SU-DHL-6 (cell line): ENCODE measurements around the gene RBMS3.

Experiments used
- EZH2phosphoT487 ChIP-seq: fragments of 200-600 bp; sonication (generic), shearing (Covaris generic); conservative IDR thresholded peaks from 2 replicates; pipeline ENCODE4 v1.6.1; 2018; ENCODE audit warnings: mild to moderate bottlenecking, antibody characterized with exemption, low read length, moderate library complexity, mixed read lengths
- TF ChIP-seq, protein P1 (sequence below): fragments of 200-600 bp; sonication (generic); IDR thresholded peaks from one replicate; pipeline ENCODE4 v1.5.1; 2017; ENCODE audit warnings: antibody characterized with exemption, mild to moderate bottlenecking, low read length, moderate library complexity; ENCODE audit not compliant: insufficient read depth, poor library complexity, severe bottlenecking

DNA sequence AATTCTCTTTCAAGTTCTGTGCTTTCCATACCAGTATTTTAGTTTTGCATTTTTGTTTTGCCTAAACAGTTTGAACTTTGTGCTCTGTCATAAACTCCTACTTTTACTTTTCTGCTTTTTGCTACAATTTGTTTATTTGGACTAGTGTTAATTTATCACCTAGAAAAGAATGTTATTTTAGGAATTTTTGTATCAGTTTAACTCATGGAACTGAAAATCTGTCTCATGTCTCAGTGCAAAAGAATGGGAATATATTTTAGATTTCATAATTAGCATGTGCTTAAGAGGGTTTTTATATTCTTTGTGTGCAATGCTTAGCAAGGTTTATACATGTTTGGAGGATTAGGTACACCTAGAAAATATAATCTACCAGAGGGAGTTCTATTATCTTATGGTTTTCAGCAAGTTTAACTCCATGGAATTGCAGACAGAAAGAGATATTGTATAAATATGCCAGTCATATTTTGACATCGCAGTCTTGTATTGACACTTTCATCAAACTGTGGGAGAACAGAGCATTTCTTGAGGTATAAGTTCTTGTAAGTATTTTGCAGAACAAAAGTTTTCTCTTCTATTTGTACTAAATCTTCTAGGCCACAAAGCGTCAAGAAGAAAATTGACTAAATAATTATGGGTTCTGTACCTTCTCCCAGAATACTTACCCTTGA lies 409.9 kb downstream of the RBMS3 start:
- TF ChIP-seq, protein P1, sequence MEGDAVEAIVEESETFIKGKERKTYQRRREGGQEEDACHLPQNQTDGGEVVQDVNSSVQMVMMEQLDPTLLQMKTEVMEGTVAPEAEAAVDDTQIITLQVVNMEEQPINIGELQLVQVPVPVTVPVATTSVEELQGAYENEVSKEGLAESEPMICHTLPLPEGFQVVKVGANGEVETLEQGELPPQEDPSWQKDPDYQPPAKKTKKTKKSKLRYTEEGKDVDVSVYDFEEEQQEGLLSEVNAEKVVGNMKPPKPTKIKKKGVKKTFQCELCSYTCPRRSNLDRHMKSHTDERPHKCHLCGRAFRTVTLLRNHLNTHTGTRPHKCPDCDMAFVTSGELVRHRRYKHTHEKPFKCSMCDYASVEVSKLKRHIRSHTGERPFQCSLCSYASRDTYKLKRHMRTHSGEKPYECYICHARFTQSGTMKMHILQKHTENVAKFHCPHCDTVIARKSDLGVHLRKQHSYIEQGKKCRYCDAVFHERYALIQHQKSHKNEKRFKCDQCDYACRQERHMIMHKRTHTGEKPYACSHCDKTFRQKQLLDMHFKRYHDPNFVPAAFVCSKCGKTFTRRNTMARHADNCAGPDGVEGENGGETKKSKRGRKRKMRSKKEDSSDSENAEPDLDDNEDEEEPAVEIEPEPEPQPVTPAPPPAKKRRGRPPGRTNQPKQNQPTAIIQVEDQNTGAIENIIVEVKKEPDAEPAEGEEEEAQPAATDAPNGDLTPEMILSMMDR: no peak
- TF ChIP-seq EZH2phosphoT487: no peak
